HEK293 (cell line): ENCODE data around the gene FADS1.

Experiments used
- BCL11A ChIP-seq: fragments of 450-650 bp; formaldehyde crosslinking; IDR thresholded peaks from 2 replicates; pipeline ENCODE4 v1.5.1; 2016; ENCODE audit warnings: low read depth, missing biosample characterization, missing genetic modification characterization
- GLI2 ChIP-seq: fragments of 450-650 bp; formaldehyde crosslinking; IDR thresholded peaks from 2 replicates; pipeline ENCODE4; 2017; ENCODE audit warnings: missing biosample characterization, missing genetic modification characterization, low read depth, borderline replicate concordance
- MZF1 ChIP-seq: fragments of 450-650 bp; formaldehyde crosslinking; IDR thresholded peaks from 2 replicates; pipeline ENCODE4 v1.5.1; 2017; ENCODE audit warnings: missing biosample characterization, missing genetic modification characterization, borderline replicate concordance
- SP2 ChIP-seq: fragments of 450-650 bp; formaldehyde crosslinking; IDR thresholded peaks from 2 replicates; pipeline ENCODE4 v1.5.1; 2016; ENCODE audit warnings: missing biosample characterization, missing genetic modification characterization
- SP7 ChIP-seq: fragments of 450-650 bp; formaldehyde crosslinking; IDR thresholded peaks from 2 replicates; pipeline ENCODE4 v1.5.1; 2016; ENCODE audit warnings: missing biosample characterization, missing genetic modification characterization
- TCF7L2 ChIP-seq: IDR thresholded peaks from 2 replicates; pipeline ENCODE4 v1.6.1; 2011; ENCODE audit warnings: low read depth, mild to moderate bottlenecking, inconsistent platforms, low read length, moderate library complexity, borderline replicate concordance
- YY1 ChIP-seq: fragments of 450-650 bp; formaldehyde crosslinking; IDR thresholded peaks from 2 replicates; pipeline ENCODE4 v1.5.1; 2018; ENCODE audit warnings: missing biosample characterization, missing genetic modification characterization
- ZIC2 ChIP-seq: fragments of 450-650 bp; formaldehyde crosslinking; IDR thresholded peaks from 2 replicates; pipeline ENCODE4 v1.5.1; 2016; ENCODE audit warnings: missing biosample characterization, missing genetic modification characterization
- ZNF140 ChIP-seq: fragments of 450-650 bp; formaldehyde crosslinking; IDR thresholded peaks from 2 replicates; pipeline ENCODE4 v1.5.1; 2016; ENCODE audit warnings: missing biosample characterization, missing genetic modification characterization
- ZNF211 ChIP-seq: fragments of 450-650 bp; formaldehyde crosslinking; IDR thresholded peaks from 2 replicates; pipeline ENCODE4 v1.5.1; 2016; ENCODE audit warnings: low read depth, missing biosample characterization, missing genetic modification characterization
- ZNF341 ChIP-seq: fragments of 450-650 bp; formaldehyde crosslinking; IDR thresholded peaks from 2 replicates; pipeline ENCODE4; 2016; ENCODE audit warnings: low read depth, missing biosample characterization, missing genetic modification characterization
- ZNF394 ChIP-seq: fragments of 450-650 bp; formaldehyde crosslinking; IDR thresholded peaks from 2 replicates; pipeline ENCODE4 v1.5.1; 2016; ENCODE audit warnings: missing biosample characterization, missing genetic modification characterization, mild to moderate bottlenecking, moderate library complexity, borderline replicate concordance
- ZNF501 ChIP-seq: fragments of 450-650 bp; formaldehyde crosslinking; IDR thresholded peaks from 2 replicates; pipeline ENCODE4 v1.5.1; 2016; ENCODE audit warnings: missing biosample characterization, missing genetic modification characterization
- ZNF549 ChIP-seq: fragments of 450-650 bp; IDR thresholded peaks from 2 replicates; pipeline ENCODE4 v1.5.1; 2018; ENCODE audit warnings: missing biosample characterization, missing genetic modification characterization, mild to moderate bottlenecking, inconsistent platforms, moderate library complexity
- ZNF600 ChIP-seq: fragments of 450-650 bp; formaldehyde crosslinking; IDR thresholded peaks from 2 replicates; pipeline ENCODE4 v1.5.1; 2016; ENCODE audit warnings: missing biosample characterization, missing genetic modification characterization
- ZNF610 ChIP-seq: fragments of 450-650 bp; formaldehyde crosslinking; IDR thresholded peaks from 2 replicates; pipeline ENCODE4 v1.5.1; 2016; ENCODE audit warnings: missing biosample characterization, missing genetic modification characterization, borderline replicate concordance
- TF ChIP-seq, protein P1 (sequence below): fragments of 450-650 bp; formaldehyde crosslinking; IDR thresholded peaks from 2 replicates; pipeline ENCODE4 v1.5.1; 2016; ENCODE audit warnings: missing biosample characterization, missing genetic modification characterization, borderline replicate concordance
- TF ChIP-seq, protein P2 (sequence below): fragments of 450-650 bp; formaldehyde crosslinking; IDR thresholded peaks from 2 replicates; pipeline ENCODE4 v1.5.1; 2017; ENCODE audit warnings: missing biosample characterization, missing genetic modification characterization
- TF ChIP-seq, protein P3 (sequence below): fragments of 450-650 bp; formaldehyde crosslinking; optimal IDR thresholded peaks from 2 replicates; pipeline ENCODE3; 2016; ENCODE audit warnings: missing biosample characterization, mild to moderate bottlenecking, missing genetic modification characterization
- TF ChIP-seq, protein P4 (sequence below): fragments of 450-650 bp; formaldehyde crosslinking; conservative IDR thresholded peaks from 2 replicates; pipeline ENCODE4 v1.5.1; 2016; ENCODE audit warnings: low read depth, missing biosample characterization, missing genetic modification characterization
- TF ChIP-seq, protein P5 (sequence below): fragments of 450-650 bp; IDR thresholded peaks from 2 replicates; pipeline ENCODE4 v1.5.1; 2018; ENCODE audit warnings: missing biosample characterization, mild to moderate bottlenecking, missing genetic modification characterization
- TF ChIP-seq, protein P6 (sequence below): fragments of 450-650 bp; formaldehyde crosslinking; IDR thresholded peaks from 2 replicates; pipeline ENCODE4 v1.5.1; 2016; ENCODE audit warnings: missing biosample characterization, missing genetic modification characterization

The FADS1 gene

DNA sequence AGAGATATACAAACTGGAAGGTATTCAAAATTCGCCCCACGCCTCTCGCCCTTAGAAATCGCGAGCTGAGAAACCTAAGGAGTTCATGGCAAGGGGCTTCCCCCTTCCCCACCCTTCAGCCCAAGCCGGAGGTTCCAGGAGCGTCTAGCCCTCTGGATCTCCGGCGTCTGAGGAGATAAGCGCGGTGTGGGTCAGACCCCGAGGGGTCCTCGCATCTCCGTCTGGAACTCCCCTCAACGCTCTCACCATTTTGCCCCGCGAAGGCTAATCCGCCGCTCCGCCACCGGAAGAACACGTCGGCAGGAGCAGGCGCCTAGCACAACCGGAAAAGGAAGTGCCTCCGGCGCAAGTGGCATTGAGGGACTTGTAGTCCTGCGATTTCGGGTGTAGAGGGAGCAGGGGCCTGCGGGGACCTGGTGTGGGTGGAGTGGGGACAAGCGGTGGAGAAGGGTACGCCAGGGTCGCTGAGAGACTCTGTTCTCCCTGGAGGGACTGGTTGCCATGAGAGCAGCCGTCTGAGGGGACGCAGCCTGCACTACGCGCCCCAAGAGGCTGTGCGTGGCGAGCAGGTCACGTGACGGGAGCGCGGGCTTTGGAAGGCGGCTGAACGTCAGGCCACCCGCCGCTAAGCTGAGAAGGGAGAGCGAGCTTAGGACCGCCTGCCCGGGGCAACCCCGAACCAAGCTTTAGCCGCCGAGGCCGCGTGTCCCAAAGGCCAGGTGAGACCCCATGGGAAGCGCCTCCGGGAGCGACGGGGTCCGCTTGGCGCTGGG lies 24.3 kb downstream of the FADS1 start, which contains the start of the genes FEN1 and TMEM258 (continued):
- TF ChIP-seq, protein P1, sequence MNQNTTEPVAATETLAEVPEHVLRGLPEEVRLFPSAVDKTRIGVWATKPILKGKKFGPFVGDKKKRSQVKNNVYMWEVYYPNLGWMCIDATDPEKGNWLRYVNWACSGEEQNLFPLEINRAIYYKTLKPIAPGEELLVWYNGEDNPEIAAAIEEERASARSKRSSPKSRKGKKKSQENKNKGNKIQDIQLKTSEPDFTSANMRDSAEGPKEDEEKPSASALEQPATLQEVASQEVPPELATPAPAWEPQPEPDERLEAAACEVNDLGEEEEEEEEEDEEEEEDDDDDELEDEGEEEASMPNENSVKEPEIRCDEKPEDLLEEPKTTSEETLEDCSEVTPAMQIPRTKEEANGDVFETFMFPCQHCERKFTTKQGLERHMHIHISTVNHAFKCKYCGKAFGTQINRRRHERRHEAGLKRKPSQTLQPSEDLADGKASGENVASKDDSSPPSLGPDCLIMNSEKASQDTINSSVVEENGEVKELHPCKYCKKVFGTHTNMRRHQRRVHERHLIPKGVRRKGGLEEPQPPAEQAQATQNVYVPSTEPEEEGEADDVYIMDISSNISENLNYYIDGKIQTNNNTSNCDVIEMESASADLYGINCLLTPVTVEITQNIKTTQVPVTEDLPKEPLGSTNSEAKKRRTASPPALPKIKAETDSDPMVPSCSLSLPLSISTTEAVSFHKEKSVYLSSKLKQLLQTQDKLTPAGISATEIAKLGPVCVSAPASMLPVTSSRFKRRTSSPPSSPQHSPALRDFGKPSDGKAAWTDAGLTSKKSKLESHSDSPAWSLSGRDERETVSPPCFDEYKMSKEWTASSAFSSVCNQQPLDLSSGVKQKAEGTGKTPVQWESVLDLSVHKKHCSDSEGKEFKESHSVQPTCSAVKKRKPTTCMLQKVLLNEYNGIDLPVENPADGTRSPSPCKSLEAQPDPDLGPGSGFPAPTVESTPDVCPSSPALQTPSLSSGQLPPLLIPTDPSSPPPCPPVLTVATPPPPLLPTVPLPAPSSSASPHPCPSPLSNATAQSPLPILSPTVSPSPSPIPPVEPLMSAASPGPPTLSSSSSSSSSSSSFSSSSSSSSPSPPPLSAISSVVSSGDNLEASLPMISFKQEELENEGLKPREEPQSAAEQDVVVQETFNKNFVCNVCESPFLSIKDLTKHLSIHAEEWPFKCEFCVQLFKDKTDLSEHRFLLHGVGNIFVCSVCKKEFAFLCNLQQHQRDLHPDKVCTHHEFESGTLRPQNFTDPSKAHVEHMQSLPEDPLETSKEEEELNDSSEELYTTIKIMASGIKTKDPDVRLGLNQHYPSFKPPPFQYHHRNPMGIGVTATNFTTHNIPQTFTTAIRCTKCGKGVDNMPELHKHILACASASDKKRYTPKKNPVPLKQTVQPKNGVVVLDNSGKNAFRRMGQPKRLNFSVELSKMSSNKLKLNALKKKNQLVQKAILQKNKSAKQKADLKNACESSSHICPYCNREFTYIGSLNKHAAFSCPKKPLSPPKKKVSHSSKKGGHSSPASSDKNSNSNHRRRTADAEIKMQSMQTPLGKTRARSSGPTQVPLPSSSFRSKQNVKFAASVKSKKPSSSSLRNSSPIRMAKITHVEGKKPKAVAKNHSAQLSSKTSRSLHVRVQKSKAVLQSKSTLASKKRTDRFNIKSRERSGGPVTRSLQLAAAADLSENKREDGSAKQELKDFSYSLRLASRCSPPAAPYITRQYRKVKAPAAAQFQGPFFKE = no peak
- TF ChIP-seq BCL11A = no peak
- no peak for TF ChIP-seq ZNF211 (tag by site-specific recombination)
- TF ChIP-seq MZF1 (tag by site-specific recombination) = no peak
- TF ChIP-seq, protein P2, sequence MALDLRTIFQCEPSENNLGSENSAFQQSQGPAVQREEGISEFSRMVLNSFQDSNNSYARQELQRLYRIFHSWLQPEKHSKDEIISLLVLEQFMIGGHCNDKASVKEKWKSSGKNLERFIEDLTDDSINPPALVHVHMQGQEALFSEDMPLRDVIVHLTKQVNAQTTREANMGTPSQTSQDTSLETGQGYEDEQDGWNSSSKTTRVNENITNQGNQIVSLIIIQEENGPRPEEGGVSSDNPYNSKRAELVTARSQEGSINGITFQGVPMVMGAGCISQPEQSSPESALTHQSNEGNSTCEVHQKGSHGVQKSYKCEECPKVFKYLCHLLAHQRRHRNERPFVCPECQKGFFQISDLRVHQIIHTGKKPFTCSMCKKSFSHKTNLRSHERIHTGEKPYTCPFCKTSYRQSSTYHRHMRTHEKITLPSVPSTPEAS = no peak; the same call in 1 of the 2 replicates
- TF ChIP-seq, protein P3, sequence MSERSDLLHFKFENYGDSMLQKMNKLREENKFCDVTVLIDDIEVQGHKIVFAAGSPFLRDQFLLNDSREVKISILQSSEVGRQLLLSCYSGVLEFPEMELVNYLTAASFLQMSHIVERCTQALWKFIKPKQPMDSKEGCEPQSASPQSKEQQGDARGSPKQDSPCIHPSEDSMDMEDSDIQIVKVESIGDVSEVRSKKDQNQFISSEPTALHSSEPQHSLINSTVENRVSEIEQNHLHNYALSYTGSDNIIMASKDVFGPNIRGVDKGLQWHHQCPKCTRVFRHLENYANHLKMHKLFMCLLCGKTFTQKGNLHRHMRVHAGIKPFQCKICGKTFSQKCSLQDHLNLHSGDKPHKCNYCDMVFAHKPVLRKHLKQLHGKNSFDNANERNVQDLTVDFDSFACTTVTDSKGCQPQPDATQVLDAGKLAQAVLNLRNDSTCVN (tag by site-specific recombination) = peak; percentile 88
- TF ChIP-seq, protein P4, sequence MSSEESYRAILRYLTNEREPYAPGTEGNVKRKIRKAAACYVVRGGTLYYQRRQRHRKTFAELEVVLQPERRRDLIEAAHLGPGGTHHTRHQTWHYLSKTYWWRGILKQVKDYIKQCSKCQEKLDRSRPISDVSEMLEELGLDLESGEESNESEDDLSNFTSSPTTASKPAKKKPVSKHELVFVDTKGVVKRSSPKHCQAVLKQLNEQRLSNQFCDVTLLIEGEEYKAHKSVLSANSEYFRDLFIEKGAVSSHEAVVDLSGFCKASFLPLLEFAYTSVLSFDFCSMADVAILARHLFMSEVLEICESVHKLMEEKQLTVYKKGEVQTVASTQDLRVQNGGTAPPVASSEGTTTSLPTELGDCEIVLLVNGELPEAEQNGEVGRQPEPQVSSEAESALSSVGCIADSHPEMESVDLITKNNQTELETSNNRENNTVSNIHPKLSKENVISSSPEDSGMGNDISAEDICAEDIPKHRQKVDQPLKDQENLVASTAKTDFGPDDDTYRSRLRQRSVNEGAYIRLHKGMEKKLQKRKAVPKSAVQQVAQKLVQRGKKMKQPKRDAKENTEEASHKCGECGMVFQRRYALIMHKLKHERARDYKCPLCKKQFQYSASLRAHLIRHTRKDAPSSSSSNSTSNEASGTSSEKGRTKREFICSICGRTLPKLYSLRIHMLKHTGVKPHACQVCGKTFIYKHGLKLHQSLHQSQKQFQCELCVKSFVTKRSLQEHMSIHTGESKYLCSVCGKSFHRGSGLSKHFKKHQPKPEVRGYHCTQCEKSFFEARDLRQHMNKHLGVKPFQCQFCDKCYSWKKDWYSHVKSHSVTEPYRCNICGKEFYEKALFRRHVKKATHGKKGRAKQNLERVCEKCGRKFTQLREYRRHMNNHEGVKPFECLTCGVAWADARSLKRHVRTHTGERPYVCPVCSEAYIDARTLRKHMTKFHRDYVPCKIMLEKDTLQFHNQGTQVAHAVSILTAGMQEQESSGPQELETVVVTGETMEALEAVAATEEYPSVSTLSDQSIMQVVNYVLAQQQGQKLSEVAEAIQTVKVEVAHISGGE = peak; percentile 95
- TF ChIP-seq ZIC2 (tag by site-specific recombination) = peak; percentile 59
- TF ChIP-seq, protein P5, sequence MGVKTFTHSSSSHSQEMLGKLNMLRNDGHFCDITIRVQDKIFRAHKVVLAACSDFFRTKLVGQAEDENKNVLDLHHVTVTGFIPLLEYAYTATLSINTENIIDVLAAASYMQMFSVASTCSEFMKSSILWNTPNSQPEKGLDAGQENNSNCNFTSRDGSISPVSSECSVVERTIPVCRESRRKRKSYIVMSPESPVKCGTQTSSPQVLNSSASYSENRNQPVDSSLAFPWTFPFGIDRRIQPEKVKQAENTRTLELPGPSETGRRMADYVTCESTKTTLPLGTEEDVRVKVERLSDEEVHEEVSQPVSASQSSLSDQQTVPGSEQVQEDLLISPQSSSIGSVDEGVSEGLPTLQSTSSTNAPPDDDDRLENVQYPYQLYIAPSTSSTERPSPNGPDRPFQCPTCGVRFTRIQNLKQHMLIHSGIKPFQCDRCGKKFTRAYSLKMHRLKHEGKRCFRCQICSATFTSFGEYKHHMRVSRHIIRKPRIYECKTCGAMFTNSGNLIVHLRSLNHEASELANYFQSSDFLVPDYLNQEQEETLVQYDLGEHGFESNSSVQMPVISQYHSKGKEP (tag by site-specific recombination) = no peak
- no peak; the same call in 1 of the 2 replicates for TF ChIP-seq ZNF501 (tag by site-specific recombination)
- no peak for TF ChIP-seq TCF7L2
- TF ChIP-seq, protein P6, sequence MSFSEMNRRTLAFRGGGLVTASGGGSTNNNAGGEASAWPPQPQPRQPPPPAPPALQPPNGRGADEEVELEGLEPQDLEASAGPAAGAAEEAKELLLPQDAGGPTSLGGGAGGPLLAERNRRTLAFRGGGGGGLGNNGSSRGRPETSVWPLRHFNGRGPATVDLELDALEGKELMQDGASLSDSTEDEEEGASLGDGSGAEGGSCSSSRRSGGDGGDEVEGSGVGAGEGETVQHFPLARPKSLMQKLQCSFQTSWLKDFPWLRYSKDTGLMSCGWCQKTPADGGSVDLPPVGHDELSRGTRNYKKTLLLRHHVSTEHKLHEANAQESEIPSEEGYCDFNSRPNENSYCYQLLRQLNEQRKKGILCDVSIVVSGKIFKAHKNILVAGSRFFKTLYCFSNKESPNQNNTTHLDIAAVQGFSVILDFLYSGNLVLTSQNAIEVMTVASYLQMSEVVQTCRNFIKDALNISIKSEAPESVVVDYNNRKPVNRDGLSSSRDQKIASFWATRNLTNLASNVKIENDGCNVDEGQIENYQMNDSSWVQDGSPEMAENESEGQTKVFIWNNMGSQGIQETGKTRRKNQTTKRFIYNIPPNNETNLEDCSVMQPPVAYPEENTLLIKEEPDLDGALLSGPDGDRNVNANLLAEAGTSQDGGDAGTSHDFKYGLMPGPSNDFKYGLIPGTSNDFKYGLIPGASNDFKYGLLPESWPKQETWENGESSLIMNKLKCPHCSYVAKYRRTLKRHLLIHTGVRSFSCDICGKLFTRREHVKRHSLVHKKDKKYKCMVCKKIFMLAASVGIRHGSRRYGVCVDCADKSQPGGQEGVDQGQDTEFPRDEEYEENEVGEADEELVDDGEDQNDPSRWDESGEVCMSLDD (tag by site-specific recombination) = peak; percentile 29; the same call in 1 of the 2 replicates
- TF ChIP-seq YY1 (tag by site-specific recombination) = 0 out of 2 replicates have a peak, but pooled peaks have one; percentile 58
- no peak for TF ChIP-seq ZNF140 (tag by site-specific recombination)
- TF ChIP-seq SP7 = peak; percentile 70
- TF ChIP-seq ZNF549 (tag by site-specific recombination) = no peak
- peak; percentile 24; the same call in 1 of the 2 replicates for TF ChIP-seq ZNF341 (tag by site-specific recombination)
- 0 out of 2 replicates have a peak, but pooled peaks have one; percentile 25 for TF ChIP-seq ZNF394 (tag by site-specific recombination)
- no peak for TF ChIP-seq GLI2
- TF ChIP-seq ZNF610 (tag by site-specific recombination) = peak; percentile 28; the same call in 1 of the 2 replicates
- TF ChIP-seq ZNF600 (tag by site-specific recombination) = no peak
- TF ChIP-seq SP2 (tag by site-specific recombination) = peak; percentile 90
